A549 (cell line): ENCODE data around the gene ZBTB8A. TPM values are rescaled to one million over a fixed set of nuclear protein-coding genes. Genes with fewer than 3 reads are reported as not detected.
A peak's percentile ranks its signal among the peaks of the same experiment; 100 is the strongest.

Experiments used
- ATAC-seq, 2 experiments: fragments of 200-7000 bp in 1 of 2; fragments of >200 bp in 1 of 2; cut with Nextera tagmentation in 1 of 2; cut with Tn5 transposase in 1 of 2; 3 replicates each; pipeline versions ENCODE4 v1.8.0 to v1.9.1; 2018 to 2020; ENCODE audit warnings: mild to moderate bottlenecking in 1 of 2, moderate library complexity in 1 of 2
- CTCF ChIA-PET: fragments of 300-600 bp; sonication (Branson Sonifier 250); formaldehyde crosslinking; extraction: SDS; loops from one replicate; lab custom pipeline; 2021; ENCODE audit warnings: antibody characterized with exemption, inconsistent platforms; lab: Yijun Ruan, JAX
- POLR2A ChIA-PET: fragments of 350-600 bp; formaldehyde crosslinking; extraction: SDS; loops from one replicate; lab custom pipeline; 2021; ENCODE audit warnings: antibody characterized with exemption, inconsistent platforms; lab: Yijun Ruan, JAX
- DNase-seq, 2 experiments: peaks; one replicate each; pipeline versions ENCODE4 v3.0.0 to v3.0.0-alpha.2; 2011 to 2016; ENCODE audit warnings: low read depth in 1 of 2, low spot score in 1 of 2
- FAIRE-seq: peaks from 2 replicates; lab custom pipeline; 2011; peaks lifted over from hg19 to GRCh38; lab: Jason Lieb, UNC
- H3K27ac ChIP-seq, 2 experiments: fragments of >200 bp; sonication (Bioruptor Twin); formaldehyde crosslinking; 3 replicates each; pipeline ENCODE4 v1.5.1; 2016 to 2017
- H3K4me1 ChIP-seq: fragments of >200 bp; sonication (Bioruptor Twin); formaldehyde crosslinking; 3 replicates; pipeline ENCODE4 v1.6.1; 2016
- H3K4me2 ChIP-seq: fragments of >200 bp; sonication (Bioruptor Twin); formaldehyde crosslinking; 3 replicates; pipeline ENCODE4 v1.6.1; 2016
- H3K4me3 ChIP-seq: fragments of >200 bp; sonication (Bioruptor Twin); formaldehyde crosslinking; 3 replicates; pipeline ENCODE4 v1.5.1; 2016
- H3K9me3 ChIP-seq: fragments of >200 bp; sonication (Bioruptor Twin); formaldehyde crosslinking; 3 replicates; pipeline ENCODE4 v1.6.1; 2016
- ATOH8 ChIP-seq: fragments of 250-450 bp; sonication (Bioruptor Pico); IDR thresholded peaks from 2 replicates; pipeline ENCODE4 v1.5.0; 2020; ENCODE audit warnings: low read depth, mild to moderate bottlenecking, moderate library complexity
- BHLHE40 ChIP-seq: IDR thresholded peaks from 2 replicates; pipeline ENCODE4 v1.6.1; 2012; ENCODE audit warnings: low read depth, low read length, inconsistent platforms
- CBX2 ChIP-seq: fragments of 200-600 bp; sonication (generic); IDR thresholded peaks from 2 replicates; pipeline ENCODE4 v1.6.1; 2016; ENCODE audit warnings: low read depth, mild to moderate bottlenecking, borderline replicate concordance
- CHD2 ChIP-seq: fragments of 150-350 bp; IDR thresholded peaks from 2 replicates; pipeline ENCODE4 v1.6.1; 2014; ENCODE audit warnings: low read length; ENCODE audit not compliant: partially characterized antibody
- EHF ChIP-seq: fragments of 250-450 bp; sonication (Bioruptor Pico); IDR thresholded peaks from 2 replicates; pipeline ENCODE4 v1.5.0; 2020; ENCODE audit warnings: mild to moderate bottlenecking
- EHMT2 ChIP-seq: fragments of 200-600 bp; sonication (generic); IDR thresholded peaks from 2 replicates; pipeline ENCODE4 v1.6.1; 2016; ENCODE audit warnings: antibody characterized with exemption, low read depth, mild to moderate bottlenecking, moderate library complexity
- EP300 ChIP-seq, 2 experiments: fragments of >200 bp; sonication (Bioruptor Twin); formaldehyde crosslinking; IDR thresholded peaks; 2 replicates in 1 of 2; 3 replicates in 1 of 2; pipeline ENCODE4 v1.6.1; 2016 to 2017
- ESRRA ChIP-seq: fragments of 150-350 bp; IDR thresholded peaks from 2 replicates; pipeline ENCODE4 v1.6.1; 2014; ENCODE audit warnings: mild to moderate bottlenecking, low read length, borderline replicate concordance
- FOSL2 ChIP-seq, 2 experiments: fragments of 450-650 bp in 1 of 2; fragments of >200 bp in 1 of 2; sonication (Bioruptor Twin) in 1 of 2; formaldehyde crosslinking; IDR thresholded peaks; 2 replicates each; pipeline versions ENCODE4 v1.5.0 to v1.6.1; 2016 to 2020; ENCODE audit warnings: mild to moderate bottlenecking in 1 of 2, moderate library complexity in 1 of 2
- FOXS1 ChIP-seq: fragments of 250-450 bp; sonication (Bioruptor Pico); IDR thresholded peaks from 2 replicates; pipeline ENCODE4 v1.5.0; 2020; ENCODE audit warnings: mild to moderate bottlenecking, moderate library complexity
- HDAC2 ChIP-seq: fragments of 200-600 bp; sonication (generic); IDR thresholded peaks from 2 replicates; pipeline ENCODE4 v1.6.1; 2016
- HES2 ChIP-seq: fragments of >200 bp; sonication (Bioruptor Twin); formaldehyde crosslinking; IDR thresholded peaks from 2 replicates; pipeline ENCODE4 v1.6.1; 2016
- HEYL ChIP-seq: fragments of 250-450 bp; sonication (Bioruptor Pico); IDR thresholded peaks from 2 replicates; pipeline ENCODE4 v1.8.0; 2021; ENCODE audit warnings: mild to moderate bottlenecking, moderate library complexity
- HMGXB4 ChIP-seq: fragments of 250-450 bp; sonication (Bioruptor Pico); IDR thresholded peaks from 2 replicates; pipeline ENCODE4 v1.5.0; 2021; ENCODE audit warnings: mild to moderate bottlenecking, moderate library complexity, borderline replicate concordance
- HOXA7 ChIP-seq: fragments of 250-450 bp; sonication (Bioruptor Pico); IDR thresholded peaks from 2 replicates; pipeline ENCODE4 v1.5.0; 2020; ENCODE audit warnings: mild to moderate bottlenecking, moderate library complexity
- HOXB13 ChIP-seq: fragments of 250-450 bp; sonication (Bioruptor Pico); IDR thresholded peaks from 2 replicates; pipeline ENCODE4 v1.5.0; 2020; ENCODE audit warnings: low read depth, mild to moderate bottlenecking, moderate library complexity
- HOXB5 ChIP-seq: fragments of 250-450 bp; sonication (Bioruptor Pico); IDR thresholded peaks from 2 replicates; pipeline ENCODE4 v1.5.0; 2020; ENCODE audit warnings: mild to moderate bottlenecking, moderate library complexity
- JUN ChIP-seq, 2 experiments: fragments of >200 bp; sonication (Bioruptor Twin); formaldehyde crosslinking; IDR thresholded peaks; 2 replicates in 1 of 2; 3 replicates in 1 of 2; pipeline ENCODE4 v1.6.1; 2016 to 2017
- JUNB ChIP-seq: fragments of >200 bp; sonication (Bioruptor Twin); formaldehyde crosslinking; IDR thresholded peaks from 2 replicates; pipeline ENCODE4 v1.6.1; 2016
- KDM5A ChIP-seq: fragments of 200-600 bp; sonication (generic); IDR thresholded peaks from 2 replicates; pipeline ENCODE4 v1.6.1; 2016; ENCODE audit warnings: antibody characterized with exemption, mild to moderate bottlenecking
- MYC ChIP-seq: IDR thresholded peaks from 2 replicates; pipeline ENCODE4 v1.6.1; 2012; ENCODE audit warnings: mild to moderate bottlenecking, inconsistent platforms, low read length, improper control_type of control experiment, borderline replicate concordance
- NFE2L2 ChIP-seq: fragments of 150-350 bp; conservative IDR thresholded peaks from 2 replicates; pipeline ENCODE4 v1.6.1; 2014; ENCODE audit warnings: low read length
- NPAS2 ChIP-seq: fragments of 250-450 bp; sonication (Bioruptor Pico); IDR thresholded peaks from 2 replicates; pipeline ENCODE4 v1.8.0; 2022; ENCODE audit warnings: mild to moderate bottlenecking, moderate library complexity, borderline replicate concordance
- PHF8 ChIP-seq: fragments of 200-600 bp; sonication (generic); IDR thresholded peaks from 2 replicates; pipeline ENCODE4 v1.6.1; 2016; ENCODE audit warnings: low read depth, mild to moderate bottlenecking, antibody characterized with exemption, moderate library complexity, borderline replicate concordance
- POLR2A ChIP-seq: IDR thresholded peaks from 2 replicates; pipeline ENCODE4 v1.6.1; 2012; ENCODE audit warnings: mild to moderate bottlenecking, low read length
- POLR2AphosphoS2 ChIP-seq: conservative IDR thresholded peaks from 2 replicates; pipeline ENCODE4 v1.6.1; 2012; ENCODE audit warnings: low read length, improper control_type of control experiment, inconsistent platforms
- RARB ChIP-seq: fragments of 250-450 bp; sonication (Bioruptor Pico); IDR thresholded peaks from 2 replicates; pipeline ENCODE4 v1.8.0; 2021; ENCODE audit warnings: mild to moderate bottlenecking, moderate library complexity
- ZC3H11A ChIP-seq: fragments of 450-650 bp; IDR thresholded peaks from 2 replicates; pipeline ENCODE4 v1.6.1; 2014; ENCODE audit warnings: antibody characterized with exemption, mild to moderate bottlenecking
- ZSCAN20 ChIP-seq: fragments of 250-450 bp; sonication (Bioruptor Pico); IDR thresholded peaks from 2 replicates; pipeline ENCODE4 v1.8.0; 2022; ENCODE audit warnings: mild to moderate bottlenecking, moderate library complexity
- WGBS: methylation state at CpG from one replicate; pipeline ENCODE4 v1.1.6; 2017; ENCODE audit errors: missing lambda C conversion rate; 5-methylcytosine and 5-hydroxymethylcytosine counted together
- polyA plus RNA-seq, 4 experiments: library from polyadenylated mRNA; depleted of rRNA in 3 of 4; stranded (reverse); fragments of >200 nt; fragmentation: RNase III in 1 of 4; extraction: RNeasy Plus Mini Kit Qiagen cat#74134 plus additional on column Dnase treatment in 1 of 4; gene quantifications; 2 replicates in 3 of 4; 3 replicates in 1 of 4; pipeline ENCODE4 v1.2.3, GENCODE V29; 2011 to 2017
- TF ChIP-seq, protein P1 (sequence below): IDR thresholded peaks from 2 replicates; pipeline ENCODE4 v1.6.1; 2012
- TF ChIP-seq, protein P2 (sequence below): fragments of >200 bp; sonication (Bioruptor Twin); formaldehyde crosslinking; IDR thresholded peaks from 3 replicates; pipeline ENCODE4 v1.6.1; 2016

Gene ZBTB8A
- polyA plus RNA-seq, 2 of the 4 experiments (the other 2 are of a cell fraction), result 2.7 to 6.0 TPM

DNA sequence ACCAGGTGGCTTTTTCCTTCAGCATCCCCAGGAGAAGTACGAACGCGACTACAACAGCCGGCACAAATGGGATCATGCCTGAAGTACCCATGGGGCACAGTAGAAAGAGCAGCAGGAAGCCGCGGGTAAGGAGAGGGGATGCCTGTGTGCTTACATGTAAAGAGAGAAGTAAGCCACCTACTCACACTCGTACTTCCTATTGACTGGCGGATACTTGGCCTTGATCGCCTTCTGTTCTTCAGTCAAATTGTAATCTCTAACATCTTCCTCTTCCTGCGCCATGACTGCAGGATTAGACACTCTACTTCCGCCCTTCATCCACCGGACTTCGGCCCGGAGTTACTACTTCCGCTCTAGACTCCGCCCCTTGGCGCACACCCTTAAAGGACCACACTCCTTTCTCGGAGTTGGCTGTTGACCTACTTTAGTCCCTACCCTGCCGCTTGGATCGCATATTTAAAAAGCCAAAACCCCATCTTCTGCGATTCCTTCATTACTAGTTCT lies 111.1 kb downstream of the ZBTB8A start, which contains the start of gene ZBTB8OS:
Gene ZBTB8OS (minus strand): TSS at position 303 of the 504 bp plus-strand sequence. CDS start 21 bp downstream, at position 282.
- CTCF ChIA-PET, result interaction anchor here (0.7 to 1.2 kb wide), 2 partner anchors 20 to 62 kb away, joined by 3 read pairs; no protein-coding TSS in a partner anchor
- ATAC-seq (peak; percentile 91 to 94), FAIRE-seq (no peak)

DNA sequence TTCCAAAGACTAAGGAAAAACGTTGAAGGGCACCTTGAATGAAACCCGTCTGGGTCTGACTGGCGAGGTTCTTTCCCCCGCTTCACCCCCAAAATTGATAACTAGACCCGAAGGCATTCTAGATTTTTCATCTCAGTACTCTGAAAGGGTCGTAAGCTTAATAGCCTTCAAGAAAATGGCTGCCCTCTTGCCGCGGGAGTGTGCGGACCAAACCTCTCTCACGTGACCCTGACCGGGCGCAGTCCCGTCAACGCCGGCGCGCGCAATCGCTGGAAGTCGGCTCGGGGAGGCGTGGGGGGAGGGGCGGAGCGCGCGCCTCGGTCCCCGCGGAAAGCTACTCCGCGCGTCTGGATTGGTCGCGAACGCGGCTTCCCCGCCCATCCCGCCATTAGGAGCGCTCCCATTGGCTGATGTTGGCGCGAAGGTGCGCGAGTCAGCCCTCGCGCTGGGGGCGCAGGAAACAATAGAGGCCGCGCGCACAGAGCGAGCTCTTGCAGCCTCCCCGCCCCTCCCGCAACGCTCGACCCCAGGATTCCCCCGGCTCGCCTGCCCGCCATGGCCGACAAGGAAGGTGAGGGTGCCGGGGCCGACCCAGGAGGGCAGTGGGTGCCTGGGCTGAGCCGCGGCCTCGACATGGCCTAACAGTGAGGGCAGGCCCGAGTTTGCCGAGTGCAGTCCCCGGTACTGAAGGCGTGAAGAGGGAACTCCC lies 111.7 kb downstream of the ZBTB8A start, which contains the start of gene RBBP4:
Gene RBBP4 (plus strand): TSS at position 457 of the 709 bp plus-strand sequence. CDS start 99 bp downstream, at position 556.
- FAIRE-seq (no peak), DNase-seq (peak; percentile 88 to 96), ATAC-seq (peak; percentile 97)
- Histone ChIP-seq H3K9me3 (no peaks in the 10 kb centered on the region), H3K4me3 (peak within 1 kb of the TSS; percentile 69), H3K4me2 (peak within 1 kb of the TSS; percentile 97), H3K27ac (peak within 1 kb of the TSS; percentile 98 to 100), H3K4me1 (peaks cover 23% of the 10 kb centered on the region)
- WGBS, result 0% methylated on average over 11 of the region's 67 CpGs
- POLR2A ChIA-PET, result interaction anchor here (0.5 to 1.7 kb wide), 17 partner anchors 8 to 257 kb away, joined by 3 to 8 read pairs (median 4); partner anchors contain the start of genes BSDC1 and ZBTB8A
- CTCF ChIA-PET, result interaction anchor here (0.7 to 1.2 kb wide), 2 partner anchors 19 to 61 kb away, joined by 3 read pairs; no protein-coding TSS in a partner anchor
- TF ChIP-seq BHLHE40 (peak; percentile 61; the same call in 1 of the 2 replicates), POLR2AphosphoS2 (no peak), EP300 (IDR thresholded peaks at IDR 0.05) (no peak), ESRRA (no peak), FOSL2 (IDR thresholded peaks at IDR 0.05) (no peak), FOSL2 (CRISPR knock-in tag; IDR thresholded peaks at IDR 0.05) (peak; percentile 24; the same call in 1 of the 2 replicates), ATOH8 (peak; percentile 99), ZSCAN20 (peak; percentile 98), NFE2L2 (no peak), ZC3H11A (no peak), HOXB5 (CRISPR knock-in tag) (peak; percentile 99), HMGXB4 (CRISPR knock-in tag) (peak; percentile 79; the same call in 1 of the 2 replicates), CHD2 (peak; percentile 72), FOXS1 (CRISPR knock-in tag) (peak; percentile 95), HDAC2 (no peak), NPAS2 (CRISPR knock-in tag) (peak; percentile 50; the same call in 1 of the 2 replicates), JUNB (no peak), HES2 (no peak), CBX2 (no peak), EHF (CRISPR knock-in tag) (peak; percentile 97), RARB (CRISPR knock-in tag) (peak; percentile 78; the same call in 1 of the 2 replicates), EHMT2 (no peak), HOXA7 (CRISPR knock-in tag) (peak; percentile 96), HOXB13 (peak; percentile 99), MYC (peak; percentile 18; the same call in 1 of the 2 replicates), POLR2A (peak; percentile 39; the same call in 1 of the 2 replicates), JUN (IDR thresholded peaks at IDR 0.05) (peak in 1 of 2 experiments; percentile 67; a peak in 3 of 5 replicates)
- TF ChIP-seq, protein P1, sequence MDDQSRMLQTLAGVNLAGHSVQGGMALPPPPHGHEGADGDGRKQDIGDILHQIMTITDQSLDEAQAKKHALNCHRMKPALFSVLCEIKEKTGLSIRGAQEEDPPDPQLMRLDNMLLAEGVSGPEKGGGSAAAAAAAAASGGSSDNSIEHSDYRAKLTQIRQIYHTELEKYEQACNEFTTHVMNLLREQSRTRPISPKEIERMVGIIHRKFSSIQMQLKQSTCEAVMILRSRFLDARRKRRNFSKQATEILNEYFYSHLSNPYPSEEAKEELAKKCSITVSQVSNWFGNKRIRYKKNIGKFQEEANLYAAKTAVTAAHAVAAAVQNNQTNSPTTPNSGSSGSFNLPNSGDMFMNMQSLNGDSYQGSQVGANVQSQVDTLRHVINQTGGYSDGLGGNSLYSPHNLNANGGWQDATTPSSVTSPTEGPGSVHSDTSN, result no peak

More for the DNA sequence above, 111.1 kb downstream of the ZBTB8A start, which contains the start of gene ZBTB8OS:
- DNase-seq, result peak; percentile 90 to 91
- POLR2A ChIA-PET, result interaction anchor here (0.6 to 1.7 kb wide), 12 partner anchors 9 to 256 kb away, joined by 3 to 8 read pairs (median 5); partner anchors contain the start of genes BSDC1 and ZBTB8A
- WGBS, result under 1% methylated on average over 21 of the region's 21 CpGs
- peak within 1 kb of the TSS; percentile 97 for H3K4me2 ChIP-seq
- peaks cover 23% of the 10 kb centered on the region for H3K4me1 ChIP-seq
- peak within 1 kb of the TSS; percentile 98 to 100 for H3K27ac ChIP-seq
- peak within 1 kb of the TSS; percentile 69 for H3K4me3 ChIP-seq
- TF ChIP-seq, protein P2, sequence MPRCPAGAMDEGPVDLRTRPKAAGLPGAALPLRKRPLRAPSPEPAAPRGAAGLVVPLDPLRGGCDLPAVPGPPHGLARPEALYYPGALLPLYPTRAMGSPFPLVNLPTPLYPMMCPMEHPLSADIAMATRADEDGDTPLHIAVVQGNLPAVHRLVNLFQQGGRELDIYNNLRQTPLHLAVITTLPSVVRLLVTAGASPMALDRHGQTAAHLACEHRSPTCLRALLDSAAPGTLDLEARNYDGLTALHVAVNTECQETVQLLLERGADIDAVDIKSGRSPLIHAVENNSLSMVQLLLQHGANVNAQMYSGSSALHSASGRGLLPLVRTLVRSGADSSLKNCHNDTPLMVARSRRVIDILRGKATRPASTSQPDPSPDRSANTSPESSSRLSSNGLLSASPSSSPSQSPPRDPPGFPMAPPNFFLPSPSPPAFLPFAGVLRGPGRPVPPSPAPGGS, result 0 out of 3 replicates have a peak, but pooled peaks have one; percentile 10
- TF ChIP-seq POLR2A, result peak; percentile 36
- 0 out of 2 replicates have a peak, but pooled peaks have one; percentile 16 for TF ChIP-seq PHF8
- peak; percentile 86 for TF ChIP-seq KDM5A
- peak in 1 of 2 experiments; percentile 9; a peak in 1 of 5 replicates for TF ChIP-seq JUN (IDR thresholded peaks at IDR 0.05)
- TF ChIP-seq JUNB, result no peak
- no peak for TF ChIP-seq HEYL (CRISPR knock-in tag)
- no peaks in the 10 kb centered on the region for H3K9me3 ChIP-seq
